HepG2 (cell line): ENCODE results near the gene KLHL35. TPM values are rescaled to one million over a fixed set of nuclear protein-coding genes. Genes with fewer than 3 reads are reported as not detected.

Source experiments
- ATAC-seq: fragments of 200-7000 bp; cut with Tn5 transposase; 3 replicates; pipeline ENCODE4 v1.9.1; 2020; ENCODE audit warnings: mild to moderate bottlenecking, moderate library complexity
- BruUV-seq: library from RNA; stranded (reverse); fragments of 400-500 nt; replicated peaks from 2 replicates; lab custom pipeline; 2021; lab: Mats Ljungman, UMichigan
- CTCF ChIA-PET: fragments of 300-600 bp; formaldehyde crosslinking; extraction: SDS; loops from one replicate; lab custom pipeline; 2021; ENCODE audit warnings: low total read pairs, inconsistent platforms, low intra/inter-chr PET ratio; lab: Yijun Ruan, JAX
- POLR2A ChIA-PET: fragments of 350-600 bp; sonication (Branson Sonifier 250); formaldehyde crosslinking; loops from one replicate; lab custom pipeline; 2020; ENCODE audit warnings: antibody characterized with exemption, inconsistent platforms; lab: Yijun Ruan, JAX
- DNase-seq: peaks from one replicate; pipeline ENCODE4 v3.0.0-alpha.2; 2015; ENCODE audit warnings: low spot score
- FAIRE-seq: peaks from 3 replicates; lab custom pipeline; 2011; peaks lifted over from hg19 to GRCh38; lab: Jason Lieb, UNC
- H2AFZ ChIP-seq: one replicate; pipeline ENCODE4 v1.6.1; 2011; ENCODE audit warnings: low read length, inconsistent platforms
- H3K27ac ChIP-seq: fragments of 300-600 bp; 3 replicates; pipeline ENCODE4 v1.8.0; 2011; ENCODE audit warnings: mixed run types, mild to moderate bottlenecking, mixed read lengths, low read length, inconsistent platforms; ENCODE audit not compliant: insufficient read depth; ENCODE audit errors: extremely low read length
- H3K27me3 ChIP-seq, 2 experiments: fragments of 200-600 bp in 1 of 2; 2 replicates in 1 of 2; 3 replicates in 1 of 2; pipeline versions ENCODE4 v1.6.0 to v1.8.0; 2011; ENCODE audit warnings: low read length in 2 of 2, mild to moderate bottlenecking in 2 of 2, moderate library complexity in 2 of 2, inconsistent platforms in 1 of 2; ENCODE audit not compliant: insufficient read depth in 2 of 2, control insufficient read depth in 1 of 2
- H3K36me3 ChIP-seq, 2 experiments: fragments of 200-600 bp in 1 of 2; replicated peaks in 1 of 2; 2 replicates in 1 of 2; 3 replicates in 1 of 2; pipeline versions ENCODE4 v1.5.1 to v1.8.0; 2011; ENCODE audit warnings: low read length in 2 of 2, inconsistent platforms in 1 of 2; ENCODE audit not compliant: insufficient read depth in 2 of 2, control insufficient read depth in 1 of 2
- H3K4me1 ChIP-seq: 2 replicates; pipeline ENCODE4 v1.5.1; 2012; ENCODE audit warnings: low read length, inconsistent platforms; ENCODE audit not compliant: insufficient read depth
- H3K4me2 ChIP-seq: 2 replicates; pipeline ENCODE4 v1.6.0; 2011; ENCODE audit warnings: low read depth, low read length, inconsistent platforms
- H3K4me3 ChIP-seq, 3 experiments: fragments of 200-600 bp in 1 of 3; sonication (generic), shearing (Covaris generic) in 1 of 3; replicated peaks in 1 of 3; 2 replicates each; pipeline ENCODE4 v1.5.1; 2011 to 2016; ENCODE audit warnings: low read length in 3 of 3, inconsistent platforms in 2 of 3, low read depth in 2 of 3, mild to moderate bottlenecking in 2 of 3, control low read depth in 1 of 3, mixed read lengths in 1 of 3; ENCODE audit not compliant: insufficient read depth in 1 of 3
- H3K79me2 ChIP-seq: one replicate; pipeline ENCODE4 v1.6.1; 2011; ENCODE audit warnings: low read length, inconsistent platforms; ENCODE audit not compliant: insufficient read depth
- H3K9ac ChIP-seq: 2 replicates; pipeline ENCODE4 v1.6.0; 2011; ENCODE audit warnings: mild to moderate bottlenecking, low read depth, low read length, inconsistent platforms; ENCODE audit not compliant: insufficient read depth
- H3K9me3 ChIP-seq: 2 replicates; pipeline ENCODE4 v1.5.1; 2012; ENCODE audit warnings: mild to moderate bottlenecking, low read length
- H4K20me1 ChIP-seq: 2 replicates; pipeline ENCODE4 v1.6.0; 2011; ENCODE audit warnings: inconsistent platforms, mild to moderate bottlenecking, low read length, moderate library complexity; ENCODE audit not compliant: insufficient read depth
- AFF4 ChIP-seq: sonication (generic); formaldehyde crosslinking; IDR thresholded peaks from 2 replicates; pipeline ENCODE4 v1.4.0; 2020; ENCODE audit warnings: missing genetic modification reagents
- CCAR2 ChIP-seq: fragments of 200-400 bp; formaldehyde crosslinking; optimal IDR thresholded peaks from 2 replicates; pipeline ENCODE3; 2018; ENCODE audit warnings: low read depth, mild to moderate bottlenecking, low read length, moderate library complexity
- DPF2 ChIP-seq: sonication (generic); formaldehyde crosslinking; IDR thresholded peaks from 2 replicates; pipeline ENCODE4 v1.4.0; 2020; ENCODE audit warnings: mild to moderate bottlenecking, low read depth, missing genetic modification reagents, borderline replicate concordance
- ELF4 ChIP-seq: sonication (generic); formaldehyde crosslinking; IDR thresholded peaks from 2 replicates; pipeline ENCODE4 v1.5.0; 2020; ENCODE audit warnings: missing genetic modification reagents, mild to moderate bottlenecking, moderate library complexity, borderline replicate concordance
- MAFK ChIP-seq, 2 experiments: IDR thresholded peaks in 1 of 2; conservative IDR thresholded peaks in 1 of 2; 2 replicates each; pipeline ENCODE4 v1.6.1; 2011; ENCODE audit warnings: improper control_type of control experiment in 2 of 2, low read length in 2 of 2
- MBNL3 ChIP-seq: fragments of 250-450 bp; sonication (Bioruptor Pico); conservative IDR thresholded peaks from 2 replicates; pipeline ENCODE4 v1.8.0; 2022; ENCODE audit warnings: mild to moderate bottlenecking, inconsistent platforms
- MED13 ChIP-seq: sonication (generic); formaldehyde crosslinking; IDR thresholded peaks from 2 replicates; pipeline ENCODE4 v1.5.0; 2020; ENCODE audit warnings: missing genetic modification reagents
- MYNN ChIP-seq: sonication (generic); formaldehyde crosslinking; IDR thresholded peaks from 2 replicates; pipeline ENCODE4 v1.4.0; 2020; ENCODE audit warnings: mild to moderate bottlenecking, low read depth, missing genetic modification reagents
- NFE2L2 ChIP-seq: fragments of 150-350 bp; IDR thresholded peaks from 2 replicates; pipeline ENCODE4 v1.6.1; 2014; ENCODE audit warnings: low read length
- POLR2A ChIP-seq, 2 experiments: IDR thresholded peaks; 2 replicates each; pipeline ENCODE4 v1.6.1; 2011; ENCODE audit warnings: low read depth in 2 of 2, low read length in 2 of 2, mild to moderate bottlenecking in 1 of 2, moderate library complexity in 1 of 2; ENCODE audit not compliant: insufficient read depth in 1 of 2
- TFE3 ChIP-seq: IDR thresholded peaks from 2 replicates; pipeline ENCODE4 v1.6.1; 2016
- ZEB1 ChIP-seq: IDR thresholded peaks from 2 replicates; pipeline ENCODE4 v1.6.1; 2012; ENCODE audit warnings: mild to moderate bottlenecking, low read depth, inconsistent platforms; ENCODE audit not compliant: insufficient replicate concordance
- ZNF33A ChIP-seq: sonication (generic); formaldehyde crosslinking; IDR thresholded peaks from 2 replicates; pipeline ENCODE4 v1.5.1; 2020; ENCODE audit warnings: missing genetic modification reagents, mild to moderate bottlenecking, moderate library complexity, borderline replicate concordance
- ZNF350 ChIP-seq: sonication (generic); formaldehyde crosslinking; IDR thresholded peaks from 2 replicates; pipeline ENCODE4 v1.4.0; 2020; ENCODE audit warnings: mild to moderate bottlenecking, low read depth, missing genetic modification reagents, borderline replicate concordance
- ZNF362 ChIP-seq: sonication (generic); formaldehyde crosslinking; IDR thresholded peaks from 2 replicates; pipeline ENCODE4 v1.4.0; 2020; ENCODE audit warnings: missing genetic modification reagents, mild to moderate bottlenecking, borderline replicate concordance
- ZNF577 ChIP-seq: sonication (generic); formaldehyde crosslinking; IDR thresholded peaks from 2 replicates; pipeline ENCODE4 v1.4.0; 2020; ENCODE audit warnings: mild to moderate bottlenecking, low read depth, missing genetic modification reagents, borderline replicate concordance
- ZNF616 ChIP-seq: sonication (generic); formaldehyde crosslinking; IDR thresholded peaks from 2 replicates; pipeline ENCODE4 v1.5.0; 2020; ENCODE audit warnings: low read depth, mild to moderate bottlenecking, missing genetic modification reagents
- ZNF773 ChIP-seq: sonication (generic); formaldehyde crosslinking; IDR thresholded peaks from 2 replicates; pipeline ENCODE4 v1.4.0; 2020; ENCODE audit warnings: missing genetic modification reagents, borderline replicate concordance
- WGBS: methylation state at CpG from one replicate; pipeline ENCODE4 v1.1.6; 2017; ENCODE audit warnings: low lambda C conversion rate; 5-methylcytosine and 5-hydroxymethylcytosine counted together
- in situ Hi-C: cut with HindIII; loops from 2 replicates; pipeline ENCODE4 v1.10.0; 2017; ENCODE audit warnings: low pct_unique_long_range_greater_than_20kb; ENCODE audit not compliant: extremely low pct_ligation_motif_present
- intact Hi-C: fragments of 100-400 bp; cut with micrococcal nuclease; formaldehyde crosslinking; loops from one replicate; pipeline ENCODE4 v1.10.0; 2022; ENCODE audit not compliant: unreplicated experiment
- polyA plus RNA-seq, 8 experiments: library from polyadenylated mRNA; depleted of rRNA in 3 of 8; stranded (reverse) in 7 of 8; unstranded in 1 of 8; fragments of >200 nt; fragmentation: Illumina TruSeq in 4 of 8; extraction: Trizol in 4 of 8; gene quantifications; 2 replicates each; pipeline versions ENCODE4 v1.2.1 to v1.2.3, GENCODE V29; 2011 to 2016; ENCODE audit warnings: low read depth in 4 of 8, missing spikeins in 1 of 8, mixed read lengths in 1 of 8; ENCODE audit not compliant: insufficient read depth in 1 of 8
- total RNA-seq, 5 experiments: library from RNA; depleted of rRNA; stranded (reverse); fragments of >200 nt; fragmentation: Illumina TruSeq; extraction: Trizol; gene quantifications; 2 replicates each; pipeline ENCODE4 v1.2.3, GENCODE V29; 2016; ENCODE audit warnings: low read depth in 1 of 5

KLHL35 gene
- total and polyA plus RNA-seq, 2 of the 13 experiments (the other 11 are each of a cell fraction or from before 2014, with no cell fraction given), result not detected

GRCh38 chr11:75403037-75403436 lies 30.0 kb downstream of the KLHL35 start:
- no TSS peak for BruUV-seq
- ChIA-PET POLR2A (interaction anchor here (0.5 to 1.2 kb wide), 2 partner anchors 19 to 23 kb away, joined by 3 to 4 read pairs; no protein-coding TSS in a partner anchor), CTCF (no interaction called here)
- no peak for ATAC-seq
- Histone ChIP-seq H2AFZ (no peak overlapping the region), H3K4me1 (peaks cover 39% of the 10 kb centered on the region), H4K20me1 (peaks cover 80% of the 10 kb centered on the region), H3K9me3 (no peaks in the 10 kb centered on the region), H3K4me2 (peak overlapping the region; percentile 89), H3K27me3 (peaks cover 0 to 6% of the 10 kb centered on the region in 2 experiments; a peak in 1 of 5 replicates), H3K36me3 (peaks cover 25 to 62% of the 10 kb centered on the region in 2 experiments), H3K27ac (peak overlapping the region; percentile 16), H3K9ac (no peak overlapping the region), H3K4me3 (peak overlapping the region in 1 of 3 experiments; percentile 96; a peak in 1 of 6 replicates), H3K79me2 (peaks cover 57% of the 10 kb centered on the region)
- 94% methylated on average over 1 of the region's 1 CpG for WGBS
- no peak for DNase-seq
- FAIRE-seq, result no peak
- intact Hi-C loops (no loop called here), in situ Hi-C loops (no loop called here)
- TF ChIP-seq ZEB1 (no peak), ELF4 (CRISPR knock-in tag) (no peak), MYNN (CRISPR knock-in tag) (no peak), MBNL3 (CRISPR knock-in tag) (no peak), CCAR2 (no peak), ZNF362 (CRISPR knock-in tag) (no peak), POLR2A (IDR thresholded peaks at IDR 0.05; ENCODE audit: insufficient read depth in 1 of 2, low read depth in 2 of 2, low read length in 2 of 2) (peak in 1 of 2 experiments; percentile 18; a peak in 1 of 4 replicates), DPF2 (no peak), NFE2L2 (peak; percentile 43; the same call in 1 of the 2 replicates), MED13 (no peak), ZNF577 (CRISPR knock-in tag) (no peak), ZNF773 (CRISPR knock-in tag) (no peak), AFF4 (CRISPR knock-in tag) (no peak), MAFK (conservative IDR thresholded peaks at IDR 0.05 in 1 of 2, IDR thresholded peaks at IDR 0.05 in 1 of 2; ENCODE audit: low read length in 2 of 2) (0 out of 4 replicates have a peak, but pooled peaks of 1 of the 2 experiments have one; percentile 0), ZNF350 (CRISPR knock-in tag) (no peak), TFE3 (no peak), ZNF33A (CRISPR knock-in tag) (no peak), ZNF616 (no peak)
